Measurements from ENCODE around the gene USH1C.

DNA sequence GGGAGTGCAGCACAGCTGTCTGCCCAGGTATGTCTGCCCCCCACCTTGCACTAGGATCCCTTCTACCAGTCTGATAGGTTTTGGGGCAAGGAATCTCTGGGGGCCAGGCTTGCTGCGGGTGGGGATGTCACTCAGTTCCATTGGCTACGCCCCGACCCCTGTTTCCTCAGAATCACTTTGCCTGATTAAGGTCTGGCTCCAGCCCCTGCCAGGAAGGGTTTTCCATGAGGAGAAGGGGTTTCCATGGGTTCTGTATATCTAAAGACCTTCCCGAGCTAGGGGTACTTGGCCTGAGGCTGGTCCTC lies 16.8 kb upstream of the USH1C start:
- TF ChIP-seq, protein P1, sequence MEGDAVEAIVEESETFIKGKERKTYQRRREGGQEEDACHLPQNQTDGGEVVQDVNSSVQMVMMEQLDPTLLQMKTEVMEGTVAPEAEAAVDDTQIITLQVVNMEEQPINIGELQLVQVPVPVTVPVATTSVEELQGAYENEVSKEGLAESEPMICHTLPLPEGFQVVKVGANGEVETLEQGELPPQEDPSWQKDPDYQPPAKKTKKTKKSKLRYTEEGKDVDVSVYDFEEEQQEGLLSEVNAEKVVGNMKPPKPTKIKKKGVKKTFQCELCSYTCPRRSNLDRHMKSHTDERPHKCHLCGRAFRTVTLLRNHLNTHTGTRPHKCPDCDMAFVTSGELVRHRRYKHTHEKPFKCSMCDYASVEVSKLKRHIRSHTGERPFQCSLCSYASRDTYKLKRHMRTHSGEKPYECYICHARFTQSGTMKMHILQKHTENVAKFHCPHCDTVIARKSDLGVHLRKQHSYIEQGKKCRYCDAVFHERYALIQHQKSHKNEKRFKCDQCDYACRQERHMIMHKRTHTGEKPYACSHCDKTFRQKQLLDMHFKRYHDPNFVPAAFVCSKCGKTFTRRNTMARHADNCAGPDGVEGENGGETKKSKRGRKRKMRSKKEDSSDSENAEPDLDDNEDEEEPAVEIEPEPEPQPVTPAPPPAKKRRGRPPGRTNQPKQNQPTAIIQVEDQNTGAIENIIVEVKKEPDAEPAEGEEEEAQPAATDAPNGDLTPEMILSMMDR (IDR thresholded peaks at IDR 0.05): no peak
- TF ChIP-seq EZH2phosphoT487 (IDR thresholded peaks at IDR 0.05): no peak
- TF ChIP-seq EZH2 (IDR thresholded peaks at IDR 0.05): no peak

Data from neural progenitor cell (in vitro differentiated cells).